Osteocyte (in vitro differentiated cells): ENCODE results near the gene EID2. TPM values are rescaled to one million over a fixed set of nuclear protein-coding genes. Genes with fewer than 3 reads are reported as not detected.

Experiments
- DNase-seq: peaks from one replicate; pipeline ENCODE4 v3.0.0; 2021; ENCODE audit warnings: mixed read lengths; ENCODE audit not compliant: unreplicated experiment; ENCODE audit errors: extremely low spot score
- H3K27ac Mint-ChIP-seq: one replicate; pipeline ENCODE4 v1.8.0; 2021; ENCODE audit warnings: mild to moderate bottlenecking, mixed read lengths; ENCODE audit not compliant: unreplicated experiment
- H3K27me3 Mint-ChIP-seq: one replicate; pipeline ENCODE4 v1.8.0; 2021; ENCODE audit warnings: mixed read lengths; ENCODE audit not compliant: unreplicated experiment
- H3K36me3 Mint-ChIP-seq: one replicate; pipeline ENCODE4 v1.8.0; 2021; ENCODE audit warnings: mixed read lengths; ENCODE audit not compliant: unreplicated experiment
- H3K4me1 Mint-ChIP-seq: one replicate; pipeline ENCODE4 v1.8.0; 2021; ENCODE audit warnings: mixed read lengths; ENCODE audit not compliant: unreplicated experiment
- H3K4me3 Mint-ChIP-seq: one replicate; pipeline ENCODE4 v1.8.0; 2021; ENCODE audit warnings: mild to moderate bottlenecking, moderate library complexity, mixed read lengths; ENCODE audit not compliant: unreplicated experiment
- H3K9me3 Mint-ChIP-seq: one replicate; pipeline ENCODE4 v1.8.0; 2021; ENCODE audit warnings: mixed read lengths; ENCODE audit not compliant: unreplicated experiment
- total RNA-seq: library from RNA; stranded (reverse); gene quantifications from 2 replicates; pipeline ENCODE4 v1.2.1, GENCODE V29; 2021
- TF ChIP-seq, protein P1 (sequence below): fragments of 200-600 bp; sonication (generic); IDR thresholded peaks from 2 replicates; pipeline ENCODE4 v1.5.0; 2021; ENCODE audit warnings: antibody characterized with exemption, mild to moderate bottlenecking, moderate library complexity

The EID2 gene
- total RNA-seq, 1 donor from 2014 or later: 18.1 TPM

- Mint-ChIP-seq H3K9me3 (no peaks in the 10 kb centered on the region), H3K4me3 (no peak overlapping the region), H3K36me3 (peaks cover 4% of the 10 kb centered on the region), H3K27ac (no peak overlapping the region), H3K27me3 (no peaks in the 10 kb centered on the region), H3K4me1 (peaks cover 3% of the 10 kb centered on the region)
- TF ChIP-seq, protein P1, sequence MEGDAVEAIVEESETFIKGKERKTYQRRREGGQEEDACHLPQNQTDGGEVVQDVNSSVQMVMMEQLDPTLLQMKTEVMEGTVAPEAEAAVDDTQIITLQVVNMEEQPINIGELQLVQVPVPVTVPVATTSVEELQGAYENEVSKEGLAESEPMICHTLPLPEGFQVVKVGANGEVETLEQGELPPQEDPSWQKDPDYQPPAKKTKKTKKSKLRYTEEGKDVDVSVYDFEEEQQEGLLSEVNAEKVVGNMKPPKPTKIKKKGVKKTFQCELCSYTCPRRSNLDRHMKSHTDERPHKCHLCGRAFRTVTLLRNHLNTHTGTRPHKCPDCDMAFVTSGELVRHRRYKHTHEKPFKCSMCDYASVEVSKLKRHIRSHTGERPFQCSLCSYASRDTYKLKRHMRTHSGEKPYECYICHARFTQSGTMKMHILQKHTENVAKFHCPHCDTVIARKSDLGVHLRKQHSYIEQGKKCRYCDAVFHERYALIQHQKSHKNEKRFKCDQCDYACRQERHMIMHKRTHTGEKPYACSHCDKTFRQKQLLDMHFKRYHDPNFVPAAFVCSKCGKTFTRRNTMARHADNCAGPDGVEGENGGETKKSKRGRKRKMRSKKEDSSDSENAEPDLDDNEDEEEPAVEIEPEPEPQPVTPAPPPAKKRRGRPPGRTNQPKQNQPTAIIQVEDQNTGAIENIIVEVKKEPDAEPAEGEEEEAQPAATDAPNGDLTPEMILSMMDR: no peak
- DNase-seq: no peak
Measured at GRCh38 chr19:39525205-39525604, 14.8 kb downstream of the EID2 start.

- Mint-ChIP-seq H3K27me3 (no peaks in the 10 kb centered on the region), H3K4me3 (no peak overlapping the region), H3K36me3 (peaks cover 4% of the 10 kb centered on the region), H3K27ac (no peak overlapping the region), H3K9me3 (no peaks in the 10 kb centered on the region), H3K4me1 (peaks cover 8% of the 10 kb centered on the region)
- DNase-seq: no peak
- TF ChIP-seq, protein P1: no peak
Measured at GRCh38 chr19:39524495-39524894, 15.5 kb downstream of the EID2 start.

DNA sequence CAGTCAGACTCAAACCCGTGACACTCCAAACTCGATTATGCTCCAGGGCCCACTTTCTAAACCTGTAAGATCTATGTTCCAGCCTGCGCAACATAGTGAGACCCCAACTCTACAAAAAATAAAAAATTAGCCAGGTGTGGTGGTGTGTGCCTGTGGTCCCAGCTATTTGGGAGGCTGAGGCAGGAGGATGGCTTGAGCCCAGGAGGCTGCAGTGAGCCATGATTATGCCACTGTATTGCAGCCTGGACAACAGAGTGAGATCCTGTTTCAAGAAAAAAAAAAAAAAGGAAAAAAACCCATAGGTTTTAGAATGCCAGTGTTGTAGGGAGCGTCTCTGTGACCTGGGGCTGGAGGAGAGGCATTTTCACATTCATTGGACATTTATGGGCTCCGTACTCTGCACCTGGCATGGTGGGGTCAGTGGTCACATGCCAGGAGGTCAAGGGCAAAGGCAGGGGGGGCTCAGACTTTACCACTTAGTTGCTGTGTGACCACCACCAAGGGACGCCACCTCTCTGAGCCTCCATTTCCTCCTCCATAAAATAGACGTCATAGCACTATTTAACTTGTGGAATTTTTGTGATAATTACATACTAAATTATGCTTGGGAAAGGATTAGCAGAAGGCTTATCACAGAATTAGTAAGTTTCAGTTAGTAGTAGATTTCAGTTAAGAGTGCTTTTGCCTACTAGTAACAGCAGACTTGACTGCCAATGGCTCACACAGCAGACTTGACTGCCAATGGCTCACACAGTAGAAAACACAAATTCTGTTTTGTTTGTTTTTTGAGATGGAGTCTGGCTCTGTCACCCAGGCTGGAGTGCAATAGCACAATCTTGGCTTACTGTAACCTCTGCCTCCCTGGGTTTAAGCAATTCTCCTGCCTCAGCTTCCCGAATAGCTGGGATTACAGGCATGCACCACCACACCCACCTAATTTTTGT, 19.1 kb downstream of the EID2 start:
- H3K9me3 Mint-ChIP-seq: no peaks in the 10 kb centered on the region
- H3K27ac Mint-ChIP-seq: no peak overlapping the region
- H3K27me3 Mint-ChIP-seq: peaks cover 22% of the 10 kb centered on the region
- no peaks in the 10 kb centered on the region for H3K36me3 Mint-ChIP-seq
- no peak for DNase-seq
- H3K4me1 Mint-ChIP-seq: peaks cover 9% of the 10 kb centered on the region
- no peak overlapping the region for H3K4me3 Mint-ChIP-seq
- TF ChIP-seq, protein P1: no peak

- H3K4me1 Mint-ChIP-seq: peaks cover 18% of the 10 kb centered on the region
- H3K9me3 Mint-ChIP-seq: no peaks in the 10 kb centered on the region
- no peak overlapping the region for H3K4me3 Mint-ChIP-seq
- no peak for DNase-seq
- no peak overlapping the region for H3K27ac Mint-ChIP-seq
- peaks cover 40% of the 10 kb centered on the region for H3K27me3 Mint-ChIP-seq
- H3K36me3 Mint-ChIP-seq: no peaks in the 10 kb centered on the region
- TF ChIP-seq, protein P1: no peak
Measured at GRCh38 chr19:39518975-39519374, 21.0 kb downstream of the EID2 start.

- H3K27ac Mint-ChIP-seq: no peak overlapping the region
- DNase-seq: no peak
- H3K27me3 Mint-ChIP-seq: peaks cover 45% of the 10 kb centered on the region
- no peaks in the 10 kb centered on the region for H3K36me3 Mint-ChIP-seq
- peaks cover 18% of the 10 kb centered on the region for H3K4me1 Mint-ChIP-seq
- TF ChIP-seq, protein P1: no peak
- H3K9me3 Mint-ChIP-seq: no peaks in the 10 kb centered on the region
- no peak overlapping the region for H3K4me3 Mint-ChIP-seq
Measured at GRCh38 chr19:39518458-39518857, 21.5 kb downstream of the EID2 start.
